HL-60/S4 treated with retinoic acid at 250 ng/mL for 4 days and 3 days (cell line): Measurements from ENCODE around the gene CEP55.
"Not testable (repeated sequence)": the region's sequence is repeated elsewhere in the genome, so short reads cannot be mapped to it uniquely, and the experiment has no call there.

Experiments used
- in situ Hi-C: fragments of 300-500 bp; cut with MboI; formaldehyde crosslinking; loops from 2 replicates; pipeline ENCODE4 v1.7.0; 2022; ENCODE audit warnings: low sequenced_read_pairs

CEP55 gene

GRCh38 chr10:93505075-93505474 is 8.7 kb downstream of the CEP55 start:
- in situ Hi-C loops, result no loop called here

- in situ Hi-C loops, result no loop called here
These were observed 13.4 kb downstream of the CEP55 start for GRCh38 chr10:93509816-93510215.

DNA sequence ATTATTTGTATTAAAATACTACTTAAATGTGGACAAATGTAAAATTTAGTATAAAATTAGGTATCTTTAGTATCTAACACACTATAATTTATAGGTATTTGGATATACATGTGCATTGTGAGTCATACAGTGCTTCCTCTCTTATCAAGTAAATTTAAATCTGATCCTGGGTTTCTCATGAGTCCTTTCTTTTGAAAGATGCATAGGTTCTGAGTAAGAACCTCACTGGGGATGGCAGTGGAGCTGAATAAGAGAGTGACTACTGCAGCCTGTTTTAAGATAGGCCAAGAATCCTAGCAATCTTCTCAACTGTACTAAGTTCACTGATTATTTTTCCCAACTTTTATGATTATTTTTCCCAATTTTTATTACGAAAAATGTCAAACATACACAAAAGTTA is 16.2 kb downstream of the CEP55 start:
- in situ Hi-C loops, result no loop called here

DNA sequence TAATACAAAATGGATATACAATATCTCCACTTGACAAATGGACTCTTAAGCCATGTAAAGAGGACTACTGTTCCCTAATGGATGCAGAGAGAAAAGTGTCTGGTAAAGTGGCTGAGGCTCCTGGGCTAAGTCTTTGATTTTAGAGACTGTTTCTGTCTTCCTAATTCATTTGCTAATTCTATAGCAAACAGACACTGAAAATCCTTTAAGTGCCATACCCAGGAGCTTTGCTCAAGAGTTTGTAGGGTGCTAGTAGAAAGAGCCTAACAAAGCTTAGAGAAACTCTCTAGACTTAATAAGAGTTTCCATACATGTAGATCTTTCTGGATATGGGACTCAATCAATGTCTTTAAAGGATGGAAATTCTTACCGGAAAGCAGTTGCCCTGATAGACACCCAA is 16.7 kb downstream of the CEP55 start:
- in situ Hi-C loops, result no loop called here

DNA sequence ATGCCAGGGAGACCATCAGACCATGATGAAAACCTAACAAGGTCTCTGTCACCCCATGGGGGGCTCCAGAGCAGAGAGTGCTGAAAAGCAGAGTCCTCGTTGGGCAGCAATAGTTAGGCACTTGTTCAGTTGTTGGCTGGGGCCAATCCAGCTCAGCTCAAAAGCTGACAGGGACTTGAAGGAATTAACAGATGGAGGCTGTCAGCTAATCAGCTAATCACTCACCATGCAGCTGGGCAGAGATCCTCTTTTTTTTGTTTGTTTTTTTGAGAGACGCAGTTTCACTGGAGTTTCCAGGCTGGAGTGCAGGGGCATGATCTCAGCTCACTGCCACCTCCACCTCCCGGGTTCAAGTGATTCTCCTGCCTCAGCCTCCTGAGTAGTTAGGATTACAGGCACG is 18.1 kb downstream of the CEP55 start:
- in situ Hi-C loops, result no loop called here

DNA sequence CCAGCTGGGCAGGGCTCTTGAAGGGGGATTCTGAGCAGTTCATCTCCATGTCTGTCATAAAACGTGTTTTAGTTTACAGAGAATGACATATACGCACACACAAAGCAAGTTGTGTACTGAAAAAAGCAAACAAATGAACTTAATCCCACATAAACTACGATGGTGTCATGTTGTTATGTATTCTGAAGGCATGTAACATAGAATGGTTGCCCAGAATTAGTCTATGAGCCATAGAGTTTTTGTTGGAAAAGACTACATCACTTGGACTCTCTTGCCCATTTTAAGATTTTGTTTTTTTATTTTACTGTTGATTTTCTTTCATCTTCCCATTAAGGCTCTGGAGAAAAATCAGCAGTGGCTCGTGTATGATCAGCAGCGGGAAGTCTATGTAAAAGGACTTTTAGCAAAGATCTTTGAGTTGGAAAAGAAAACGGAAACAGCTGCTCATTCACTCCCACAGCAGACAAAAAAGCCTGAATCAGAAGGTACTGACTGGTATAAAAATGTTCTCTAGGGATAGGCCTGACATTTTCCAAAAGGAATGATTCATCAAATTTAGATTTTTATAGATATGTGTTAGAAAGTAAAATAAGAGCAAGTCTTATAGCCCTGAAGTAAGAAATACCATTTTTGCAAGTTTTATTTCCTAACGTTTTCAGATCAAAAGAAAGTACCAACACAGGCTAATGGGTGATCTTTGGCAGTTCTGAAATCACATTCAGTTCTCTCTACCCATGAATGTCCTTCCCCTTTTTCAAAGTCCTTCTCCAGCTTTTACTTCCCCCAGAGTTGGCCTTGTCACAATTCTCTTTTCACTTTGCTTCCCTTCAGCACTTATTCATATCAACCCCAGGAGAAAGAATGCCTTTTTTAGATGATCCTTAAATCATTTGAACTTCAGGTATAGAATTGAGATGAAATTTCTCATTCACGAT is 18.9 kb downstream of the CEP55 start:
- in situ Hi-C loops, result no loop called here

GRCh38 chr10:93516006-93516380 is 19.6 kb downstream of the CEP55 start:
- in situ Hi-C loops, result no loop called here

DNA sequence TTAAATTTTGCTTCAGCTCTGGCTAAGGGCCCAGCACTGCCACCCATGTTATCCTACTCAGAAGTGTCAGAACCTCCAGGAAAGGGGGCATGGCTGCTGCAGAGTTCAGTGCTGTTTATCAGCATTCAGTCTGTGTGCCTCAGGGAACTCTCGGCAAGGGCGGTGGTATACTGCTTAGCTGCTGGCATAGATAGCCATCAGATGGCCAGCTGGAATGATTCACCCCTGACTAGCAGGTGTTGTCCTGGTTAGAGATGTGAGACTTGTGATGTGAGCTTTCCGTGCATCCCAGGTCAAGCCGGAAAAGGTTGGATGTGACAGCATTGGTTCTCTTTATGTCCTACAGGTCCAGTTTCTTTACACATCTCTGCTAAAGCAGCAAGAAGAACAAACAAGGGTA is 22.1 kb downstream of the CEP55 start:
- in situ Hi-C loops, result no loop called here

DNA sequence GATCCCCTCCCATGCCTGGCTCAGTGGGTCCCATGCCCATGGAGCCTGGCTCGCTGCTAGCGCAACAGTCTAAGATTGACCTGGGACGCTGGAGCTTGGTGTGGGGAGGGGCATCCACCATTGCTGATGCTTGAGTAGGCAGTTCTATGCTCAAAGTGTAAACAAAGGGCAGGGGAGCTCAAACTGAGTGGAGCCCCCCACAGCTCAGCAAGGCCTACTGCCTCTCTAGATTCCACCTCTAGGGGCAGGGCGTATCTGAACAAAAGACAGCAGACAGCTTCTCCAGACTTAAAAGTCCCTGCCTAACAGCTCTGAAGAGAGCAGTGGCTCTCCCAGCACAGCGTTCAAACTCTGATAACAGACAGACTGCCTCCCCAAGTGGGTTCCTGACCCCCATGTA is 38.9 kb downstream of the CEP55 start:
- in situ Hi-C loops, result no loop called here

- in situ Hi-C loops, result not testable (repeated sequence)
These were observed 44.5 kb downstream of the CEP55 start for GRCh38 chr10:93540871-93541270.

- in situ Hi-C loops, result no loop called here
These were observed 45.3 kb downstream of the CEP55 start for GRCh38 chr10:93541402-93542357.

GRCh38 chr10:93542358-93542791 is 46.0 kb downstream of the CEP55 start:
- in situ Hi-C loops, result no loop called here

- in situ Hi-C loops, result not testable (repeated sequence)
These were observed 50.6 kb downstream of the CEP55 start for GRCh38 chr10:93546995-93547394.

DNA sequence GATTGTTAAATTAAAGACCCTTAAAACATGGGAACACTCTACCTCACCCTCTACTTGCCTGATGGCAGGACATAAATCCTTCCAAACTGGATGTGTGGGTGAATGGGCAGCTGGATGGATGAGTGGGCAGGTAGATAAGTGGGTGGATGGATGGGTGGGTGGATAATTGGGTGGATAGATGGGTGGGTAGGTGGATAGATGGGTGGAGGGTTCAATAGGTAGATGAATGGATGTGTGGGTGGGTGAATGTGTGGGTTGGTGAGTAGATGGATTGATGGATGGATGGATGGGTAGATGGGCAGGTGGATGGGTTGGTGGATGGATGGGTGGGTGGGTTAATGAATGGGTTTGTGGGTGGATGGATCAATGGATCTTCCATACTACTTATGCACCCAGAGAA is 51.1 kb downstream of the CEP55 start:
- in situ Hi-C loops, result no loop called here

- in situ Hi-C loops, result no loop called here
These were observed 52.1 kb downstream of the CEP55 start for GRCh38 chr10:93548376-93549071.

- in situ Hi-C loops, result loop anchor here (10.0 kb wide), 1 partner anchor 124 kb away; no protein-coding TSS in a partner anchor
These were observed 54.2 kb downstream of the CEP55 start for GRCh38 chr10:93550606-93551005.

GRCh38 chr10:93552780-93553179 is 56.4 kb downstream of the CEP55 start:
- in situ Hi-C loops, result loop anchor here (10.0 kb wide), 1 partner anchor 122 kb away; no protein-coding TSS in a partner anchor

DNA sequence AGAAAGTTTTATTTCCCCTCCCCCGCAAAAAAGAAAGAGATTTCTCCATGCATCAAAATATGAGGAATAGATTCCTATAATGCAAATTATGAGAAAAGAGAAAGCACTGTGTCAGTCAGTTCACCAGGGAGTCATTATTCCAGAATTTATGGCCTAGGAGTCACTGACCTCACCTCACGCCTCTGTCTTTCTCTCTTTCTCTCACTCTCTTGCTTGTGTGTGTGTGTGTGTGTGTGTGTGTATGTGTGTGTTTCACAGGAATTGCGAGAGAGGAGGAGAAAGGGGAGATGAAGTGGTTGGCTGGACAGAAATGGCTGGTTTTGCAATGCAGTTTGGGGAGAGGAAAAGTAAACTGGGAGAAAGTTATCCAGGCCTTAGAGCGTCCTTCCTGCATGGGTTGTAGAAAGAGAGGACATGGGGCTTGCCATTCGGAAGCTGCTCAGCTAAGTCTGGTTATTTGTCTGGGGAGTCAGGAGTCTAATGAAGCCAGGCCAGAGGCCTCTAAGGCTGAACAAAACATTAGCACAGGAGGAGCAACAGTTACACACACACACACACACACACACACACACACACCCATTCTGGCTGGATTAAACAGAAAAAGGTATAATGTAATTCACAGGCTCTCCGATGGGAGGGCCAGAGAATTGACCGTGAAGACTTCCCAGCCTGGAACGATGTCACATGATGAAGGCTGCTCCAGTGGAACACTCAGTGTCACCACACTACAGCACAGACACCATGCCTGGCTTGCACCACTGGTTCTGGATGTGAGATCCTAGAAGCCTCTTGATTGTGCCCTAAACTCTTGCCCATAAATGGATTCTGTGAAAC is 57.3 kb downstream of the CEP55 start:
- in situ Hi-C loops, result loop anchor here (10.0 kb wide), 1 partner anchor 121 kb away; no protein-coding TSS in a partner anchor

DNA sequence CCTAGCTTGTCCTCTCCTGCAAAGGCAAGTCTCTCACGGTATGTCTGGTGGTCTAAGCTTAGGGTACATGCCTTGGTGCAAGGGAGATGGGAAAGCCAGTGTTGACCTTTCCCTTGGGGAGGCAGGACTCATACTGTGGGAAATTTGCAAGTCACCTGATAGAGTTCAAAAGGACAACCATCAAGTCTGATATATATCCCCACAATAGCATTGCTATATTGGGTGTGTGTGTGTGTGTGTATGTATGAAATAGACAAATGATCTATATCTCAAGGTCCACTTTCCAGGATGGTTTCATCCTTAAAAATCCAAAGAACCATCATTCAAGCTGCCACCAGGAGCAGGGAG is 57.9 kb downstream of the CEP55 start:
- in situ Hi-C loops, result loop anchor here (10.0 kb wide), 1 partner anchor 121 kb away; no protein-coding TSS in a partner anchor
